Amygdala (tissue), 56 donors: ENCODE data around the gene WDR49.

ENCODE experiments used
- DNase-seq, 56 donors: peaks; one replicate each; lab custom pipeline; 2025; lab: John Stamatoyannopoulos, UW

Gene WDR49

DNA sequence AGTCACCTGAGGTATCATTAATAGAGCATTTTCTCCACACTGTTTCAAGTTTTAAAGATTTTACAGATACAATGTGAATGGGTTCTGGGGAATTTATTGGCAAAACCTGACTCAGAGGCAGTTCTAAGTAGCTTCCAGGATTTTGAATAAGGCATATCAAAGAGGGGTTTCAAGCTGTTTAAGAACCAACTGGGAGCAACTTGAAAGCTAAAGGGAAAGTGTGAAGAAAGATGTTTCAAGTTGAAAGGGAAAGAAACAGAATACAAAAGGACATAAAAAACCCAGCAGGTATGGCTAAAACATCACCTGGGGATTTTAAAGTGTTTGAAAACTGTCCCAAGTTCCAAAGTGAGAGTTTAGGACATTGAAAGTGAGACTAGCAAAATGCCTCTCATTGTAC is 162.1 kb downstream of the WDR49 start:
- no peak for DNase-seq

DNA sequence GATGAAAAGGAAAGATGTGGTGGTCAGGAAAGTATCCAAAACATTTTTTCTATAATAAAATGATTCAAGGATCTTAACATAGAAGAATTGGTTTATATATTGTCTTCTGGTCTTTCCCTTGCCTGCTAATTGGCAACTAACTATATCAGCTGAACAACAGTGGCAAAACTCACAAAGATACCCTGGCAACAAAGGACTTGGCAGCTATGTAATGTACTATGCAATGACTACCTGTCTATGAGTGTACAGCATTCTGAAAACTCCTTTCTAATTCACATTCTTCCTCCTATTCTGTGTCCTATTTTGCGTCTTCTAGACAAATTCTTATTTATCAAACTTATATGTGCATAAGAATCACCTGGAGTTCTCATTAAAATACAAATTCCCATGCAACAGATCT is 164.2 kb downstream of the WDR49 start:
- no peak for DNase-seq

DNA sequence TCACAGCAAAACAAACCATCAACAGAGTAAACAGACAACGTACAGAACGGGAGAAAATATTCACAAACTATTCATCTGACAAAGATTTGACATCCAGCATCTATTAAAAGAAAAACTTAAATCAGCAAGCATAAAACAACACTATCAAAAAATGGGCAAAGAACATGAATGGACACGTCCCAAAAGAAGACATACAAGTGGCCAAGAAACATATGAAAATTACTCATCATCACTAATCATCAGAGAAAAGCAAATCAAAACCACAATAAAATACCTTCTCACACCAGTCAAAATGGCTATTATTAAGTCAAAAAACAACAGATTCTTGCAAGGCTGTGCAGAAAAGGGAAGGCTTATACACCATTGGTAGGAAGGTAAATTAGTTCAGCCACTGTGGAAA is 166.2 kb downstream of the WDR49 start:
- DNase-seq: no peak

DNA sequence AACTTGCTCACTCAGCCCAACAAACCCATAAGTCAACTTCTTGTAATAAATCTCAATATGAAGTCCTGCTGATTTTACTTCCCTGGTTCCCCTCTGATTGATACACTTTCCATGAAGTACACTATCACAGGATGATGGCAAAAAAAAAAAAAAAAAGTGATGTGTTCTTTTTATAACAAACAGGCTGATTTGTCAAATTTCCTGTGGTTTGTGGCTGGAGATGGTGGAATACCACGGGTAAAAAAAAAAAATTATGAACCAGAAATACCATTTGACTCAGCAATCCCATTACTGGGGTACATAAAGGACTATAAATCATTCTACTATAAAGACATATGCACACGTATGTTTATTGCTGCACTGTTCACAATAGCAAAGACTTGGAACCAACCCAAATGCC is 169.2 kb downstream of the WDR49 start:
- DNase-seq: no peak

DNA sequence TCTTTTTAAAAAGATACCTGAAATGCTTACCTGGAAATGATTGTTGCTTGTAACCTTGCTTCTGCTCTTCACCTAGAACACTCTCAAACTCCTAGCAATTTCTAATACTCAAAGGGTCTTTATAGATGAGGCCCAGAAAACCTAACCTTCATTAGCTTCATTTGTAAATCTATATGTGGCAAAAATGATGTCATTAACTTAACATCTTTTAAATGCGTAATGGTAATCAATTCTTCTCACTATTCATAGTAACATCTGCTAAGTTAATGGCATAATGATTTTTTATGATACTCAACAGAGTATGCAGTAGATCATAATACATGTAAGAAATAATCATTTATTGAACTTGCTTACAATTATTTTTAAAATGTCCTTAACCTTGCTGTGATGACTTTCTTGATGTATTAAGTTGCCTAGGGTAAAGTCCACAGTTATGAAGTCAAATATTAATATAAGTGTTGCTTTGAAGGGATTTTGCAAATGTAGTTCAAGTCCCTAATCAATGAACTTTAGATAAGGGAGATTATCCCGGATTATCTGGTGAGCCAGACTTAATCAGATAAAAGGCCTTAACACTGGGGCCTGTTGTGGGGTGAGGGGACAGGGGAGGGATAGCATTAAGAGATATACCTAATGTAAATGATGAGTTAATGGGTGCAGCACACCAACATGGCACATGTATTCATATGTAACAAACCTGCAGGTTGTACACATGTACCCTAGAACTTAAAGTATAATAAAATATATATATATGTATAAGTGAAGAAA is 169.8 kb downstream of the WDR49 start:
- no peak for DNase-seq

DNA sequence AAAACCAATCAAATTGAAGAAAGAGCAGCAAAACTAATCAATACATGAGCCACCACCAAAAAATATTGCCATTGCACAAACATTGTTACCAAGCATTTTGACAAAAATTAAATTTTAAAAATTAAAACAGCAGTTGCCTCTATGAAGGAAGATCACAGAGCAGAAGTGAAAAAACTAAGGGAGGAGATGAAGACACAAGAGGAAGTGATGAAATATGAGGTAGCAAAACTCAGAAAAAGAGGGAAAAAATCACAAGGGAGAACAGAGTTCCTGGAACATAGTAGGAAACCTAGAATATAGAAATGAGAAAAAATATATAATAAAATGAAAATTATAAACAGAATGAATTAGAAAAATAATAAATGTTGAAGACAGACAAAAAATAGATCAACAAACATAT is 172.6 kb downstream of the WDR49 start:
- DNase-seq: no peak

DNA sequence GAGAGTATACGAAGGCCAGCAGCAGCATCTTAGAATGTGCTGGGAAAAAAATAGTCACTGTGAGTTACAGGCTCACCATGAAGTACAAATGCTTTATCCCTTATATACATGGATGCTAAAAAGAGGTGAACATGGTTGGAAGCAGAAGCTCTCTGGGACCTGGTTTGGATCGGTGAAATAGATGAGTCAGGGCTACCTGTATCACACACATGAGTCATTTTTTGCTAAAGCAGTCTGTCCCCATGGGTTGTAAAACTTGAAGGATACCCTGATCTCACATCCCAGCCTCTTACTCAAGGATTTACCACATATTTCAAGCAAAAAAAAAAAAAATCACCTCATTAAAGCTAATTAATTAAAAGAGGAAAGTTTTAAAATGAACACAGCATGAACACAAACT is 173.0 kb downstream of the WDR49 start:
- DNase-seq: no peak

DNA sequence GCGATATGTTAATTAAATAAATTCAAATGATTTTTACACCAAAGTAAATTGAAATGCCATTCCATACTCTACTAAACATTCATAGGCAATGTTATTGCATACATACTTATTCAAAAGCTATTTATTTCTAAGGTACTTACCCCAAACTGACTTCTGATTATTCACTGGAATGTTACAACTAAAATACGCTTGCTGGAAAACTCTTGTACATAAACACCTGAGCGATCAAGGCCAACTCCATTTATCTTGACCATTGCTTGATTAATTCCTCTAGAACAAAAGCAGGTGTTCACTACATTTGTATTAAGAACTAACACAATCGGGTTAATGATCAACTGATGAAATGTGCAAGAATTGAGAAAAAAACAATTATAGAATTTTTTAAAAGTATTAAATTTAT is 179.9 kb downstream of the WDR49 start, which contains the start of gene SERPINI2:
TSS of gene SERPINI2 (minus strand) at position 180 of the 400 bp plus-strand sequence. CDS start 2,208 bp downstream, outside the sequence.
- no peak for DNase-seq

DNA sequence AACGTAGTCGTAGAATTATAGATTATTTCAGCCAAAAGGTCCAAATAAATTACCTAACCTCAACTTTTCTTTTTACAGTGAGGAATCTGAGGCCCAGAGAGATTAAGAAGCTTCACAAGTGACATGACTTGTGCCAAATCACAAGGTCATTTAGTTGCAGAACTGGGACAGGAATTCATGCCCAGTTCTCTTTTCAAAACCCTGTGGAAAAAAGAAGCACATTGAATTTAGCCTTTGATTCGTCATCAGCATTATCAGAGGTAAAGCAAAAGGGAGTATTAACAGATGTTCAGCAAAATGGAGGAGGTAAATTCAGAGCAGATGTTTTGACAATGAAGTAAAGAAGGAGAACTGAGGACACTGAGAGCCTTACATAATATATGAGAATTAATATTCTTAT is 184.4 kb downstream of the WDR49 start:
- no peak for DNase-seq

DNA sequence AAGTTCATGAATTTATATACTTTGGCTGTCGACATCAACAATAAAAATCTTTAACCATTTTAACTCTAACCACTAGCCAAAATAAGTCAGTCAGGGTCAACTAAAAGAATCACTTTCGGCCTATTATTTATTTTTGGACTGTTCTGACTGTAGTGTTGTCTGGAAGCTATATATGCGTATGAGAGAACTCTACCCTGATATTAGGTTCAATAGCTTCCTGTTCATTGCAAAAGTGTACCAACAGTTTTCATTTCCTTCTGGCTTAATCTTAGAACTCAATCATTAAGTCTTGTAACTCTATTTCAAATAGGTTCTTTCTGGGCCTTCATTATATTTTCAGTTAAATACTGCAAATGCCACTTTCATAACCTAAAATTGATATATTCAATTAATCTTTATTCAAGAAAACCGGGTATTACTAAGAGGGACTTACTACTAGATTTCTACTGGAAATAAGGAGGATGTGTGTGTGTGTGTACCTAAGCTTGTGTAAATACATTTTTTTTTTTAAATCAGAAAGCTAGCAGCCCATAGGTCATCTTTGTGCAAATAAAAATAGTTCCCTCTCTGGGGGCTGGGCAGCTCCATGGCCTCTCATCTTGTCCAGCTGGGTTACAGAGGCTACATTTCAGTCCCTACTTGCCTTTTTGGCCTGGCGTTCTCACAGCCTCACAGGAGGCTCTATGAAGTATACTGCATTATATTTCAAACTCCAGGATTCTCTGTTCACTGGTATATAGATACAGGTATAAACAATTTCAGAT is 185.7 kb downstream of the WDR49 start:
- no peak for DNase-seq

DNA sequence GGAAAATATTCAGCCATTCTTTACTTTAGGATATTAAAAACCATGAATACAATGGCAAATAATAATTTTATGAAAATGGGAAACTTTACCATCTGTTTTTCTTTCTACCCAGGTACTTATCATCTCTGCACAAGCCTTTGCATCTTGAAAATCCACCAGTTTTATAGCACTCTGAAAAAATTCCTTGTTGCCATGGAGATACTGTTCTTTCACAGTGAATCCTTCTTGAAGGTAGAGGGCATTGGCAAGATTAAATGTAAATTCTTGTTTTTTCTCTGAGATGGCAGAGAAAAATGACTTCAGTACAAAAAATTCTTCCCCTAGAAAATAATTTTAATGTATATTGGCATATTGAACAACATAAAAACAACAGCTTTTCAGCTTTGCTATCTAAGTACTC is 186.8 kb downstream of the WDR49 start:
- no peak for DNase-seq

DNA sequence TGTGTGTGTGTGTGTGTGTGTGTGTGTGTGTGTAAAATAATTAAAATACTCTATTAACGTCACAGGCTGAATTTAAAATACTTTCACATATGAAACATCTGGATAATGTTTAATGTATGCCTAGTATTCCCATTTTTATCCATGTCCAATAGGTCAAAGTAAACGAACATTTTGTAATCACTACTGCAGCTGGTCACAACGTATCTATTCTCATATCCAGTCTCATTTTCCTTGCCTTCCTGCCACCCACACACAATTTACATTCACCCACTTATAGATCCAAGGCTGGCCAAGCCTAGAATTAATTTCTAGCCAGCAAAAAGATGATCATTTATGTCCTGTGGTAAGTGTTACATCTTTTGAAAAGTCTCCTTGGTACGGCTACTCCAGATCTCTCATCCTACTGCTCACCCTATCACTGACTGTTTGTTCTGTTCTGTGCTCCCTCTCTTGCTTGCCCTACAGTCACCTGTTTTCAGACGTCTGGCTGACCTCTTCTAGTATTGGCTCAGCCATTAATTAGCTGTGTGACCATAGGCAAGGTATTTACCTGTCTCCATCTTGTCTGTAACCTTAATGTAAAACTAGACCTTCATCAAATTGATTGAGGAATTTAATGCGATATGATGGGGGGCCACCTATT is 197.5 kb downstream of the WDR49 start:
- no peak for DNase-seq

DNA sequence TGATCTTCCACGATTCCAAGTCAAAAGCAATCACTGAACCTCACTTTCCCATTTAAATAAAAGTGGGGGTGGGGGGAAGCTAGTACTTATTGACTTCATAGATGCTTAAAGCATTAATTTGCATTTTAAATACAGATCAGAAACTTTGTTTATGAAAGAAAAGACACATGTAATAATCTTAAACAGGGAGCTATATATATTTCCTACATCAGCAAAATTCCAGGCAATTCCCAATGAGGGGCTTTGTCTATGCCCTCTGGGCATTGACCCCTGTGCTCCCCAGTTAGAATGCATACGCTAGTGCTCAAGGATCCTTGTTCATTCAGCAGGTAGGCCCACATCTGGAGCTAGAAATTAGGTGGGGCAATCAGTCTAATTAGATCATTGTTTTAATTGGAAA is 199.9 kb downstream of the WDR49 start:
- DNase-seq: no peak

DNA sequence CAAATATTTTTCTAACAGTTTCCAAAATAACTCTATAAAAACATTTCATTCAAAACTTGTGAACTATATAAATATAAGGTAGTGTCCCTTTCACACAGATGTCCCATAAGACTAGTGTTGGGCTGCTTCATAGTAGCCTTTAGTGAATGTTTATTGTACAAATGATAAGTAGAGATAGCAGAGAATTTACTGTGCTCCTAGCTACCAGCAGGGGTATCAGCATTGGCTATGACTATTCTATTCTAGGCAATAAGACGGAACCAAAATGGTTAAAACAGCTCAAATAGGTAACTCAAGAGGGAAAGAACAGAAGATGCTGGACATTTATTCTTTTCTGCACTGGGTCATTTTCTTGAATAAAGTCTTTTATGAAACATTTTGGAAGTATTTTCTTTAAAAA is 202.5 kb downstream of the WDR49 start:
- no peak for DNase-seq

DNA sequence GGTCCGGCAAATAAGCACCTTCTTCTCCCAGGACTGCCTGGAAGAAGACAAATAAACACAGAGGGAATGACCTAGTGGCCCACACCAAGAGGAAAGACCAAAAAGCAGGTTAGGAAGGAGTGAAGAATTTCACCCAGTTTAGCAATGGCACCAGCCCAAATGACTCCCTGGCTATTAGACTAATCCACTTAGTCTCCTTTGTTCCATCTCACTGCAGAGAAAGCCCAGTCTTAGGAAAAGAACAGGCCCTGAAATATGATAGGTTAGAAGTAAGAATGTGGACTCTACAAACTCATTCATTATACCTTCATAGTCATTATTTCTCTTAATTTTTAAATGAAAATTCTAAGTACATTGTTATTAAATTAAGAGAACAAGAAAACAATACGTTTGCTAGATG is 203.1 kb downstream of the WDR49 start:
- DNase-seq: no peak

DNA sequence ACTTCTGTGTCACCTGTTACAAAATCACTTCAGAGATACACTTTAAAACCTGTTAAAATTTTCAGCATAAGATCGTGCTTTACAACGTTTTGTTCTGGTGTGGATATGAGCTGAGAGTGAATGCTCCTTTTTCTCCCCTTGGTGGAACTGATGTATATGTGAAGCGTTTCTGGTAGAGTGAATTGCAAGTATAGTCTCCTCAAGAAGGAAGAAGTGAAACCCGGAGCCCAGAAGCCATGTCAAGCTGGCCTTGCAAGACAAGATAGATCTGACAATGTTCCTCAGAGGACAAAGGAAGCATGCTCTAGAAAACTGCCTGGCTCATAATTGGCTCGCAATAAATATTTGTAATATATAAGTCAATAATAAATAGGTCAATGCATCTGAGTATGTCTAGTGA is 203.5 kb downstream of the WDR49 start:
- no peak for DNase-seq

DNA sequence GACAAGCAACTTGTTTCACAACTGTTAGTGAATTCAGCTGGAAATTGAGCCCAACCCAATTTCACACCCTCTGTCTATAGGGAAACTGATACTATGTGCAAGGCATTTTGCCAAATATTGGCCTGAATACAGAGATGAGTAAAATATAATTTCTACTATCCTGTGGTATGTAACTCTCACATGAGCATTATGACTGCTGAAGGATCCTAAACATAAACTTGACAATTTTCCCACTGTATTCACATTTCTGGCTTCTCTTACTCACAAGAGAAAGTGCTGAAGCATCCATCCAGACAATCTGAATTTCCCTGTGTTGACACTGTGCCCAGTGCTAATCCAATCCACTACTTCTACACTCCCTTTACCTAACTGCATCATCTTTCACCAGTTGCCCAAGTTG is 208.3 kb downstream of the WDR49 start:
- DNase-seq: no peak

DNA sequence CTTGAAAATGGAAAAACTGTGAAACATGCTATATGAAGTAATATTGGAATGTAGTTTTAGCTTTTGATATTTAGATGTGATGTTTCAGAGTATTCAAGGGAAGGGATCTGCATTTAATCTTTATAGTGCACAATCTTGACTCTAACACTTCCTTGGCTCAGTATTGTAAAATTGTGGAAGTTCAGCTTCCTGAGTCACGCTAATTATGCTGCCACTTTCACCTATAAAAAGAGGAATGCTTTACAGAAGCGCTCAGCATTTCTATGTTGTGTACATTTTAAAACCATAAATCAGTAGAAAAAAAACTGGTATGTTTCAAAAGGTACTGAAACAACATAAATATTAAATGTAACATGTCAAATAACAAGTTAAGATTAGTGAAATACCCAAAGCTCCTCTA is 212.5 kb downstream of the WDR49 start:
- DNase-seq: no peak

DNA sequence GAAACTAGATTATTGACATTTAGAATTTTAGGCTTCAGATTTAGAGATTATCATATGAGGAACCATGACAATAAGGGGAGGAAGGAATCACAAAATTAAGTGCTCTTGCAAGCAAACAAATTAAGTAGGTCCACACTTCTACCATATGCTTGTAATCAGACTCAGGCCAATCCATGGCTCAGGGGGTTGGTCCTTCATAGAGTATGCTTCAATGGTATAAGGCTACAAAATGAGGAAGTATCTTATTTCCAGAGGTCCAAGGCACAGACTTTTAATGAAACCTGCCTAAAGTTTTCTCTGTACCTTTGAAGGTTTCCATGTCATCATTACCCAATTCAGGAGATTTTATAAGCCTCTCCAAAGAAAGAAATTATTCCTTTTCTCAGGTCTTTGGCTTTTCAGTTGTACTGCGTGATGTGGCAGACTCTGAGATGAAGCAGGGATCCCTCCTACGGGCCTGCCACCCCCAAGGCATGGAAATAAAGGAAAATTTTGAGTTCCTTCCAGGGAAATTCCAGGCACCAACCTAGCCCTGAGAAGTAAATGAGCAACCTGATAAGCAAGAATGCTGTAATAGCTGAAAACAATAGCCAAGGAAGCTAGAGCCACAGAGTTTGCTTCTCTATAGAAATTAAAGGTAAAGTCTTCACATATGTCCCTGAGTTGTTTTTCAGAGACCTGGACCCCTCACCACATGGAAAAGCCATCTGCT is 216.2 kb downstream of the WDR49 start:
- DNase-seq: no peak
